ENCODE measurements around the gene OBSCN.
"Not testable (repeated sequence)": the region's sequence is repeated elsewhere in the genome, so short reads cannot be mapped to it uniquely, and the experiment has no call there.

The OBSCN gene

GRCh38 chr1:228184152-228184551 lies 23.7 kb upstream of the OBSCN start:
- TF ChIP-seq SPI1 (IDR thresholded peaks at IDR 0.05; ENCODE audit: low read depth, low read length) (no peak), TAF1 (IDR thresholded peaks at IDR 0.05; ENCODE audit: low read depth, low read length) (no peak), POU2F2 (IDR thresholded peaks at IDR 0.05; ENCODE audit: low read depth, low read length) (no peak), POLR2A (IDR thresholded peaks at IDR 0.05; ENCODE audit: low read depth, low read length) (no peak), POLR2AphosphoS5 (IDR thresholded peaks at IDR 0.05; ENCODE audit: low read depth, low read length) (no peak), PAX5 (IDR thresholded peaks at IDR 0.05; ENCODE audit: insufficient read depth, low read length, severe bottlenecking) (no peak)
- no peak for FAIRE-seq
- no peak for DNase-seq (ENCODE audit: insufficient read length, low spot score)

- TF ChIP-seq PAX5 (IDR thresholded peaks at IDR 0.05; ENCODE audit: insufficient read depth, low read length, severe bottlenecking) (no peak), SPI1 (IDR thresholded peaks at IDR 0.05; ENCODE audit: low read depth, low read length) (no peak), TAF1 (IDR thresholded peaks at IDR 0.05; ENCODE audit: low read depth, low read length) (no peak)
- no peak for FAIRE-seq
- DNase-seq (ENCODE audit: insufficient read length, low spot score): no peak
Observed at GRCh38 chr1:228185641-228185965, 22.2 kb upstream of the OBSCN start.

- FAIRE-seq; DNase-seq (ENCODE audit: insufficient read length, low spot score): not testable (repeated sequence)
Observed at GRCh38 chr1:228188249-228188648, 19.6 kb upstream of the OBSCN start.

- DNase-seq (ENCODE audit: insufficient read length, low spot score): no peak
- FAIRE-seq: no peak
- TF ChIP-seq POU2F2 (IDR thresholded peaks at IDR 0.05; ENCODE audit: low read depth, low read length) (no peak), POLR2AphosphoS5 (IDR thresholded peaks at IDR 0.05; ENCODE audit: low read depth, low read length) (no peak), POLR2A (IDR thresholded peaks at IDR 0.05; ENCODE audit: low read depth, low read length) (no peak), PAX5 (IDR thresholded peaks at IDR 0.05; ENCODE audit: insufficient read depth, low read length, severe bottlenecking) (no peak), TAF1 (IDR thresholded peaks at IDR 0.05; ENCODE audit: low read depth, low read length) (no peak), SPI1 (IDR thresholded peaks at IDR 0.05; ENCODE audit: low read depth, low read length) (no peak)
Observed at GRCh38 chr1:228190182-228190581, 17.7 kb upstream of the OBSCN start.

- TF ChIP-seq SPI1 (IDR thresholded peaks at IDR 0.05; ENCODE audit: low read depth, low read length) (no peak), POU2F2 (IDR thresholded peaks at IDR 0.05; ENCODE audit: low read depth, low read length) (no peak), POLR2A (IDR thresholded peaks at IDR 0.05; ENCODE audit: low read depth, low read length) (no peak), POLR2AphosphoS5 (IDR thresholded peaks at IDR 0.05; ENCODE audit: low read depth, low read length) (no peak), TAF1 (IDR thresholded peaks at IDR 0.05; ENCODE audit: low read depth, low read length) (no peak), PAX5 (IDR thresholded peaks at IDR 0.05; ENCODE audit: insufficient read depth, low read length, severe bottlenecking) (no peak)
- DNase-seq (ENCODE audit: insufficient read length, low spot score) (no peak), FAIRE-seq (no peak)
Observed at GRCh38 chr1:228190778-228191177, 17.1 kb upstream of the OBSCN start.

GRCh38 chr1:228194436-228194835 lies 13.4 kb upstream of the OBSCN start:
- DNase-seq (ENCODE audit: insufficient read length, low spot score) (no peak), FAIRE-seq (no peak)
- TF ChIP-seq POLR2AphosphoS5 (IDR thresholded peaks at IDR 0.05; ENCODE audit: low read depth, low read length) (no peak), POU2F2 (IDR thresholded peaks at IDR 0.05; ENCODE audit: low read depth, low read length) (no peak), SPI1 (IDR thresholded peaks at IDR 0.05; ENCODE audit: low read depth, low read length) (no peak), PAX5 (IDR thresholded peaks at IDR 0.05; ENCODE audit: insufficient read depth, low read length, severe bottlenecking) (no peak), TAF1 (IDR thresholded peaks at IDR 0.05; ENCODE audit: low read depth, low read length) (no peak), POLR2A (IDR thresholded peaks at IDR 0.05; ENCODE audit: low read depth, low read length) (no peak)

- no peak for FAIRE-seq
- TF ChIP-seq TAF1 (IDR thresholded peaks at IDR 0.05; ENCODE audit: low read depth, low read length): no peak
- no peak for TF ChIP-seq POU2F2 (IDR thresholded peaks at IDR 0.05; ENCODE audit: low read depth, low read length)
- TF ChIP-seq POLR2A (IDR thresholded peaks at IDR 0.05; ENCODE audit: low read depth, low read length): no peak
- DNase-seq (ENCODE audit: insufficient read length, low spot score): no peak
Observed at GRCh38 chr1:228194921-228195812, 12.7 kb upstream of the OBSCN start.

- DNase-seq (ENCODE audit: insufficient read length, low spot score) (no peak), FAIRE-seq (no peak)
- TF ChIP-seq POLR2A (IDR thresholded peaks at IDR 0.05; ENCODE audit: low read depth, low read length) (no peak), POLR2AphosphoS5 (IDR thresholded peaks at IDR 0.05; ENCODE audit: low read depth, low read length) (no peak), TAF1 (IDR thresholded peaks at IDR 0.05; ENCODE audit: low read depth, low read length) (no peak), POU2F2 (IDR thresholded peaks at IDR 0.05; ENCODE audit: low read depth, low read length) (no peak), PAX5 (IDR thresholded peaks at IDR 0.05; ENCODE audit: insufficient read depth, low read length, severe bottlenecking) (no peak), SPI1 (IDR thresholded peaks at IDR 0.05; ENCODE audit: low read depth, low read length) (no peak)
Observed at GRCh38 chr1:228197555-228198147, 10.2 kb upstream of the OBSCN start.

- FAIRE-seq (no peak), DNase-seq (ENCODE audit: insufficient read length, low spot score) (no peak)
- no peak for TF ChIP-seq PAX5 (IDR thresholded peaks at IDR 0.05; ENCODE audit: insufficient read depth, low read length, severe bottlenecking)
- no peak for TF ChIP-seq POLR2AphosphoS5 (IDR thresholded peaks at IDR 0.05; ENCODE audit: low read depth, low read length)
- no peak for TF ChIP-seq POU2F2 (IDR thresholded peaks at IDR 0.05; ENCODE audit: low read depth, low read length)
- TF ChIP-seq TAF1 (IDR thresholded peaks at IDR 0.05; ENCODE audit: low read depth, low read length): no peak
- TF ChIP-seq SPI1 (IDR thresholded peaks at IDR 0.05; ENCODE audit: low read depth, low read length): no peak
- TF ChIP-seq POLR2A (IDR thresholded peaks at IDR 0.05; ENCODE audit: low read depth, low read length): no peak
Observed at GRCh38 chr1:228198977-228199590, 8.8 kb upstream of the OBSCN start.

GRCh38 chr1:228204958-228205357 lies 2.9 kb upstream of the OBSCN start:
- DNase-seq (ENCODE audit: insufficient read length, low spot score) (no peak), FAIRE-seq (no peak)
- TF ChIP-seq PAX5 (IDR thresholded peaks at IDR 0.05; ENCODE audit: insufficient read depth, low read length, severe bottlenecking) (no peak), TAF1 (IDR thresholded peaks at IDR 0.05; ENCODE audit: low read depth, low read length) (no peak)

All from GM12891 (cell line).